ENCODE measurements around the gene PID1.

PID1 gene

DNA sequence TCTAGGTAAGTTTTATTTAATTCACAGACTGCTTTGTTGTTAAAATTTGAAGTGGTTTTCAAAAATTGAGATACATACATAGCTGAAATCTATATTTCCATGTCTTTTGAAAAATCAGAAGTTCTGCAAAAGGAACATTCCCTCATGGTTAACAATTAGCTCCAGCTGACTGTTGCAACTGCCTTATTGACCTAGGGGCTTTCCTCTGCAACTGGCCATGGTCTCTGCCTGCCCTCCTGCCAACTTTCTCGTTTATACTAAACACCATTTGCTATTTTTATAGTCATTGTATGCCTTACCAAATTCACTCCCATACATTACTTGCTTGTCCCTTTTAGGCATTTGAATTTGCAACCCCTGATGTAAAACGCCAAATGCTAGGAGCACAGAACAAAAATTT lies 107.2 kb downstream of the PID1 start:
- DNase-seq (ENCODE audit: low spot score): no peak
- in situ Hi-C loops (cut with MboI; ENCODE audit: low sequenced_read_pairs, unreplicated experiment): no loop called here
- TF ChIP-seq, protein P1, sequence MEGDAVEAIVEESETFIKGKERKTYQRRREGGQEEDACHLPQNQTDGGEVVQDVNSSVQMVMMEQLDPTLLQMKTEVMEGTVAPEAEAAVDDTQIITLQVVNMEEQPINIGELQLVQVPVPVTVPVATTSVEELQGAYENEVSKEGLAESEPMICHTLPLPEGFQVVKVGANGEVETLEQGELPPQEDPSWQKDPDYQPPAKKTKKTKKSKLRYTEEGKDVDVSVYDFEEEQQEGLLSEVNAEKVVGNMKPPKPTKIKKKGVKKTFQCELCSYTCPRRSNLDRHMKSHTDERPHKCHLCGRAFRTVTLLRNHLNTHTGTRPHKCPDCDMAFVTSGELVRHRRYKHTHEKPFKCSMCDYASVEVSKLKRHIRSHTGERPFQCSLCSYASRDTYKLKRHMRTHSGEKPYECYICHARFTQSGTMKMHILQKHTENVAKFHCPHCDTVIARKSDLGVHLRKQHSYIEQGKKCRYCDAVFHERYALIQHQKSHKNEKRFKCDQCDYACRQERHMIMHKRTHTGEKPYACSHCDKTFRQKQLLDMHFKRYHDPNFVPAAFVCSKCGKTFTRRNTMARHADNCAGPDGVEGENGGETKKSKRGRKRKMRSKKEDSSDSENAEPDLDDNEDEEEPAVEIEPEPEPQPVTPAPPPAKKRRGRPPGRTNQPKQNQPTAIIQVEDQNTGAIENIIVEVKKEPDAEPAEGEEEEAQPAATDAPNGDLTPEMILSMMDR (IDR thresholded peaks at IDR 0.05; ENCODE audit: borderline replicate concordance, control extremely low read depth, extremely low read depth, insufficient read depth, missing control alignments): no peak

DNA sequence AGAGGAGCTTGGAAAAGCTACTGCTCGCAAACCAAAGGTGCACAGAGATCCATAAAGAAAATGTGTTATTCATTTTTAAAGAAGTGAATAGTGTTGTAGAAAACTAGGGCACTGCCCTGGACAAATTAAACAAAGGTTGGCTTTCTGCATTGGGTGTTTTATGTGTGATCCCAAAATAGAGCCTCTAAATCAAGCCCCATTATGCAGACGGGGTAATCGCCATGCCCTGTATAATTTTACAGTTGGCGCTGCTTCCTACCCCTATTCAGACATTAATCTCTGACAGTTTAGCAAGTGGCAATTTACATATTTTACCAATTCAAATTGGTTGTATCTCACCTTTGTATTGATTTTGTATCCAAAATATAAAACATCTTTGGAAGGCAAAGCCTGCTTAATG lies 109.1 kb downstream of the PID1 start:
- DNase-seq (ENCODE audit: low spot score): no peak
- in situ Hi-C loops (cut with MboI; ENCODE audit: low sequenced_read_pairs, unreplicated experiment): no loop called here
- TF ChIP-seq, protein P1 (IDR thresholded peaks at IDR 0.05; ENCODE audit: borderline replicate concordance, control extremely low read depth, extremely low read depth, insufficient read depth, missing control alignments): no peak

DNA sequence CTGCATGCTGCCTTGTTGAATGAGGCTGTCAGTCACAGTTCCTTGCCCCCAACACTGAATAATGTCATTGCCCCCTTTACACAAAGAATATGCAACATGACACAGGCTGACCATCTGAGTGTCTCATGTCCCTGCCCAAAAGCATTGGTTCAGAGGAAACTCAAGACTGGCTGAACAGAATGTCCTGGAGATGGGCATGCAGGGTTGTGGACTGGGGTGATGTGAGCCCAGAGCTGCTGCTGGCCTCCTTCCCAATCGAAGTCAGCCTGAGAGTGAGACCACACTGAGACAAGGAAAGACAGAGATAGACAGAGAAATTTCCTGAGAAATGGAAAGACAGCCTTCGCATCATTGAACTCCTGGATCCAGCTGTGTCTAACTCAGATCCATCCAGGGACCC lies 110.1 kb downstream of the PID1 start:
- in situ Hi-C loops (cut with MboI; ENCODE audit: low sequenced_read_pairs, unreplicated experiment): no loop called here
- TF ChIP-seq, protein P1 (IDR thresholded peaks at IDR 0.05; ENCODE audit: borderline replicate concordance, control extremely low read depth, extremely low read depth, insufficient read depth, missing control alignments): no peak
- no peak for DNase-seq (ENCODE audit: low spot score)

DNA sequence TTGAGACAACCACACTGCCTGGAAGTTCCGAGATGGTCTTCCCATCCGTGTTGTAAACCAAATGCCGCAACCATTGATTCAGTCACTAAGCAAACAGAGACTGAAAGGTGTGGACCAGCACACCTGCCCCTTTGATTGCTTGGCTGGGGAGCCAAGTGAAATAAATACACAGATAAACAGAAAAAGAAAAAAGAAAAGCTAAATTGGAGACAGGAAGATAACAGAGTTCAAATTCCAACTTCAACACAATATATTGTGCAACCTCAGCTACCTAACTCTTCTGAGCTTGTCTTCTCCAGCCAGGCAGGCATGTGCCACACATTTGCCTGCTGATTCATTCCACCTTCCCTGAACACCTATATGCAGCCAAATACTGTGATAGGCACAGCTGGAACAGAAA lies 110.9 kb downstream of the PID1 start:
- in situ Hi-C loops (cut with MboI; ENCODE audit: low sequenced_read_pairs, unreplicated experiment): no loop called here
- TF ChIP-seq, protein P1 (IDR thresholded peaks at IDR 0.05; ENCODE audit: borderline replicate concordance, control extremely low read depth, extremely low read depth, insufficient read depth, missing control alignments): no peak
- no peak for DNase-seq (ENCODE audit: low spot score)

DNA sequence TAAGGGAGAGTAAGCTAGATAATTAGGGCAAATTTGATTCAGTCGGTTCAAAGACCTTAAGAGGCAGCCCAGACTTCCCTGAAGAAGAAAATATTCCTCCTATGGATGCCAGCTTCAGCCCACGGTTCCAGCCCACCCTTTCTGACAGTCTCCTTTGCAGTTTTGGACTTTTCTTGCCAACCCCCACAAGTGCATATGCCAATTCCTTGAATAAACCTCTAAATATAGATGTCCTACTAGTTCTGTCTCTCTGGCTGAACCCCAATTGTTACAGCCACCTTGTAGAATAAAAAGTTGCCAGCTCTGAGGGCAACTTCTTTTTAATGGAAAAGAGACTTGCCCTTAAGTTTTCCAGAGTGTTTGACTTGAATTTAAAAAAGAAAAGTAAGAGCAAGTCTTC lies 111.7 kb downstream of the PID1 start:
- DNase-seq (ENCODE audit: low spot score): no peak
- in situ Hi-C loops (cut with MboI; ENCODE audit: low sequenced_read_pairs, unreplicated experiment): no loop called here
- TF ChIP-seq, protein P1 (IDR thresholded peaks at IDR 0.05; ENCODE audit: borderline replicate concordance, control extremely low read depth, extremely low read depth, insufficient read depth, missing control alignments): no peak

DNA sequence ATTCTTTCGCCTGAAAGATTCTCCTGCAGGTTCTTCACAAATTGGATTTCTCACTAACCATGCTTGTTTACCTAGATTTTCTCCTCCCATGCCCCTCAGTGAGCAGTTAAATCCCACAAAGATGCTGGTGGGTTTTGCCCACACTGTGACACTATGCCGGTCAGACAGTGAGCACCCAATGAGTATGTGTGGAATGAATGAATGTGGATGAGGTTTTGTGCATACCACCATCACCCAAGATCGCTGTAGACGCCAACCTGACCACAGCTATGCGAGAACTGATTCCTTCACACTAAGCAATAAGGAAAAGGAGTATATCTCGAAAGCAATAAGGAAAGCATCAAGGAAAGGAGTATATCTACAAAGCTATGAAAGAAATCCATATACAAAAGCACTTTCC lies 116.7 kb downstream of the PID1 start:
- TF ChIP-seq, protein P1 (IDR thresholded peaks at IDR 0.05; ENCODE audit: borderline replicate concordance, control extremely low read depth, extremely low read depth, insufficient read depth, missing control alignments): no peak
- in situ Hi-C loops (cut with MboI; ENCODE audit: low sequenced_read_pairs, unreplicated experiment): no loop called here
- DNase-seq (ENCODE audit: low spot score): no peak

DNA sequence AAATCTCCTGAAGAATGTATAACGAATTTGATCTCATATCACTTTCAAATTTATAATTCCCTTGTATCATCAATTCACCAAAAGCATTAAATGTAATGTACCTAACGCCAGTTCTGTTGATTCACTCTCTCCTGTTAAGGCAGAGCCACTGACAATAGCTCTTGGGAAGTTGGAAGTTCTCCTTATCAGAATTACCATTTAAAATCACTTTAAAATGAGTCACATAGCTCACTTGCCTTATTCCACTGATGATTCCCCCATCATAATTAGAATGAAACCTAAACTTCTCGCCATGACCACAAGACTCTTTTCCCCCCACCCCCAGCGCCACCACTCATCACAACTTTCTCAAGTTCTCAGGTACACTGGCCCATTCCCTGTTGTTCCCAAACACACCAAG lies 117.1 kb downstream of the PID1 start:
- in situ Hi-C loops (cut with MboI; ENCODE audit: low sequenced_read_pairs, unreplicated experiment): no loop called here
- DNase-seq (ENCODE audit: low spot score): no peak
- TF ChIP-seq, protein P1 (IDR thresholded peaks at IDR 0.05; ENCODE audit: borderline replicate concordance, control extremely low read depth, extremely low read depth, insufficient read depth, missing control alignments): no peak
